Suprapubic skin (tissue), 3 donors: ENCODE results near the gene PPP2R1B.

Experiments
- CTCF ChIP-seq, 2 donors: fragments of 200-600 bp in 1 of 2; fragments of 450-650 bp in 1 of 2; sonication (generic) in 1 of 2; IDR thresholded peaks; one replicate each; pipeline ENCODE4 v1.5.1; 2016 to 2019; ENCODE audit warnings: antibody characterized with exemption in 2 of 2, mild to moderate bottlenecking in 1 of 2, moderate library complexity in 1 of 2
- EP300 ChIP-seq: sonication (generic); formaldehyde crosslinking; IDR thresholded peaks from one replicate; pipeline ENCODE4 v1.6.1; 2017; ENCODE audit warnings: antibody characterized with exemption

GRCh38 chr11:111770581-111771134, 4.5 kb upstream of the PPP2R1B start:
- TF ChIP-seq EP300: no peak
- no peak for TF ChIP-seq CTCF (IDR thresholded peaks at IDR 0.05)
